Neuronal stem cell (in vitro differentiated cells): ENCODE measurements around the gene AGAP1.
A peak's percentile ranks its signal among the peaks of the same experiment; 100 is the strongest.

ENCODE experiments used
- DNase-seq: peaks from one replicate; pipeline ENCODE4 v3.0.0-alpha.2; 2013; ENCODE audit warnings: low spot score
- H2AFZ ChIP-seq: one replicate; pipeline ENCODE4 v1.6.1; 2013; ENCODE audit warnings: mild to moderate bottlenecking, low read length, inconsistent platforms
- H2AK5ac ChIP-seq: 2 replicates; pipeline ENCODE4 v1.6.1; 2013; ENCODE audit warnings: low read depth, mild to moderate bottlenecking, inconsistent platforms, low read length, moderate library complexity, mixed read lengths
- H2BK120ac ChIP-seq: 2 replicates; pipeline ENCODE4 v1.6.1; 2013; ENCODE audit warnings: low read depth, mild to moderate bottlenecking, inconsistent platforms, low read length, moderate library complexity, mixed read lengths
- H2BK12ac ChIP-seq: one replicate; pipeline ENCODE4 v1.6.1; 2013; ENCODE audit warnings: low read length, inconsistent platforms
- H2BK15ac ChIP-seq: 2 replicates; pipeline ENCODE4 v1.6.1; 2013; ENCODE audit warnings: mild to moderate bottlenecking, low read length, inconsistent platforms, mixed read lengths
- H2BK5ac ChIP-seq: one replicate; pipeline ENCODE4 v1.6.1; 2013; ENCODE audit warnings: inconsistent platforms, mild to moderate bottlenecking, low read length, moderate library complexity
- H3K14ac ChIP-seq: one replicate; pipeline ENCODE4 v1.6.1; 2013; ENCODE audit warnings: low read length, inconsistent platforms
- H3K18ac ChIP-seq: 2 replicates; pipeline ENCODE4 v1.6.1; 2013; ENCODE audit warnings: low read length, inconsistent platforms
- H3K23ac ChIP-seq: 2 replicates; pipeline ENCODE4 v1.6.1; 2013; ENCODE audit warnings: low read depth, mild to moderate bottlenecking, mixed read lengths, low read length, inconsistent platforms; ENCODE audit not compliant: poor library complexity
- H3K27ac ChIP-seq: replicated peaks from 3 replicates; pipeline ENCODE4 v1.5.1; 2013; ENCODE audit warnings: low read length, inconsistent platforms
- H3K27me3 ChIP-seq, 3 experiments: 2 replicates each; pipeline ENCODE4 v1.6.1; 2013; ENCODE audit warnings: low read length in 3 of 3, mild to moderate bottlenecking in 2 of 3, inconsistent platforms in 1 of 3, low read depth in 1 of 3, mixed read lengths in 1 of 3, moderate library complexity in 1 of 3; ENCODE audit not compliant: control insufficient read depth in 3 of 3, insufficient read depth in 3 of 3
- H3K36me3 ChIP-seq, 2 donors: replicated peaks in 1 of 2; 2 replicates each; pipeline ENCODE4 v1.6.1; 2013; ENCODE audit warnings: low read length in 2 of 2; ENCODE audit not compliant: control insufficient read depth in 2 of 2, insufficient read depth in 2 of 2
- H3K4ac ChIP-seq: 2 replicates; pipeline ENCODE4 v1.6.1; 2013; ENCODE audit warnings: inconsistent platforms, mild to moderate bottlenecking, low read length, moderate library complexity
- H3K4me1 ChIP-seq, 2 donors: 1 replicate in 1 of 2; 2 replicates in 1 of 2; pipeline ENCODE4 v1.6.1; 2013; ENCODE audit warnings: low read length in 2 of 2, low read depth in 1 of 2; ENCODE audit not compliant: control insufficient read depth in 2 of 2, insufficient read depth in 1 of 2
- H3K4me2 ChIP-seq: one replicate; pipeline ENCODE4 v1.6.1; 2013; ENCODE audit warnings: mild to moderate bottlenecking, low read length, inconsistent platforms; ENCODE audit not compliant: insufficient read depth, poor library complexity, severe bottlenecking
- H3K4me3 ChIP-seq, 2 donors: 2 replicates each; pipeline ENCODE4 v1.5.1; 2013; ENCODE audit warnings: low read length in 2 of 2, mild to moderate bottlenecking in 2 of 2, inconsistent platforms in 1 of 2, moderate library complexity in 1 of 2
- H3K79me1 ChIP-seq: one replicate; pipeline ENCODE4 v1.6.1; 2013; ENCODE audit warnings: low read depth, mild to moderate bottlenecking, inconsistent platforms, low read length, moderate library complexity
- H3K9ac ChIP-seq: one replicate; pipeline ENCODE4 v1.6.1; 2013; ENCODE audit warnings: mild to moderate bottlenecking, low read depth, low read length, inconsistent platforms; ENCODE audit not compliant: poor library complexity
- H3K9me3 ChIP-seq, 2 donors: replicated peaks in 1 of 2; 2 replicates each; pipeline versions ENCODE3 to v1.6.1; 2013; ENCODE audit warnings: low read length in 2 of 2, mild to moderate bottlenecking in 2 of 2, inconsistent platforms in 1 of 2, low read depth in 1 of 2, mixed read lengths in 1 of 2, moderate library complexity in 1 of 2; ENCODE audit not compliant: control insufficient read depth in 2 of 2, insufficient read depth in 1 of 2
- H4K8ac ChIP-seq: one replicate; pipeline ENCODE4 v1.6.1; 2013; ENCODE audit warnings: low read depth, mild to moderate bottlenecking, inconsistent platforms, low read length, moderate library complexity
- H4K91ac ChIP-seq: one replicate; pipeline ENCODE4 v1.6.1; 2013; ENCODE audit warnings: low read length, low read depth, mild to moderate bottlenecking, inconsistent platforms; ENCODE audit not compliant: poor library complexity
- WGBS, 2 donors: extraction: QIAGEN DNeasy Blood & Tissue Kit; methylation state at CpG; one replicate each; pipeline ENCODE4 v1.1.7; 2013; ENCODE audit warnings: missing lambda C conversion rate in 2 of 2, mixed read lengths in 1 of 2; ENCODE audit not compliant: insufficient read length in 2 of 2, insufficient replicate concordance in 1 of 2; ENCODE audit errors: extremely low coverage in 2 of 2; 5-methylcytosine and 5-hydroxymethylcytosine counted together

AGAP1 gene

GRCh38 chr2:236046715-236047114 lies 552.9 kb downstream of the AGAP1 start:
- no peak overlapping the region for H2BK12ac ChIP-seq
- no peak overlapping the region for H2BK5ac ChIP-seq
- no peak overlapping the region for H3K14ac ChIP-seq
- H3K36me3 ChIP-seq = peaks cover 4 to 63% of the 10 kb centered on the region in 2 donors
- no peak overlapping the region for H3K4ac ChIP-seq
- H2AFZ ChIP-seq = no peak overlapping the region
- H3K4me3 ChIP-seq = no peak overlapping the region
- no peak overlapping the region for H2BK15ac ChIP-seq
- no peak overlapping the region for H3K27ac ChIP-seq
- DNase-seq = no peak
- H2BK120ac ChIP-seq = no peak overlapping the region
- peaks cover 3 to 5% of the 10 kb centered on the region in 2 donors for H3K4me1 ChIP-seq
- H2AK5ac ChIP-seq = no peak overlapping the region
- H3K23ac ChIP-seq = no peak overlapping the region
- H3K79me1 ChIP-seq = no peaks in the 10 kb centered on the region
- no peak overlapping the region for H4K91ac ChIP-seq
- H3K4me2 ChIP-seq = no peak overlapping the region
- no peaks in the 10 kb centered on the region for H3K27me3 ChIP-seq
- no peaks in the 10 kb centered on the region for H3K9me3 ChIP-seq
- no peak overlapping the region for H3K18ac ChIP-seq
- H4K8ac ChIP-seq = no peak overlapping the region
- no CpG with 5 or more reads among the region's 3 CpGs for WGBS, 2 donors
- no peak overlapping the region for H3K9ac ChIP-seq

GRCh38 chr2:236047176-236047575 lies 553.3 kb downstream of the AGAP1 start:
- H3K9me3 ChIP-seq = no peaks in the 10 kb centered on the region
- peaks cover 3 to 5% of the 10 kb centered on the region in 2 donors for H3K4me1 ChIP-seq
- H3K27ac ChIP-seq = no peak overlapping the region

GRCh38 chr2:236047886-236048540 lies 554.2 kb downstream of the AGAP1 start:
- H4K8ac ChIP-seq = no peak overlapping the region
- H4K91ac ChIP-seq = no peak overlapping the region
- no peak overlapping the region for H3K14ac ChIP-seq
- no peak overlapping the region for H2BK12ac ChIP-seq
- no peaks in the 10 kb centered on the region for H3K79me1 ChIP-seq
- H2BK120ac ChIP-seq = no peak overlapping the region
- H3K18ac ChIP-seq = no peak overlapping the region
- no peak overlapping the region for H2AFZ ChIP-seq
- no peak overlapping the region for H3K4me2 ChIP-seq
- no peaks in the 10 kb centered on the region for H3K9me3 ChIP-seq
- H3K27me3 ChIP-seq = no peaks in the 10 kb centered on the region
- H3K27ac ChIP-seq = no peak overlapping the region
- H2BK15ac ChIP-seq = no peak overlapping the region
- no peak overlapping the region for H3K23ac ChIP-seq
- H3K36me3 ChIP-seq = peaks cover 4 to 51% of the 10 kb centered on the region in 2 donors
- H2AK5ac ChIP-seq = no peak overlapping the region
- DNase-seq = no peak
- H3K4ac ChIP-seq = no peak overlapping the region
- no peak overlapping the region for H2BK5ac ChIP-seq
- peaks cover 0 to 3% of the 10 kb centered on the region in 2 donors for H3K4me1 ChIP-seq
- H3K4me3 ChIP-seq = no peak overlapping the region
- H3K9ac ChIP-seq = no peak overlapping the region
- WGBS, 2 donors = no CpG with 5 or more reads among the region's 10 CpGs

More at GRCh38 chr2:236047176-236047575, 553.3 kb downstream of the AGAP1 start:
- Histone ChIP-seq H3K9ac (no peak overlapping the region), H3K4me3 (no peak overlapping the region), H3K23ac (no peak overlapping the region), H2AFZ (no peak overlapping the region), H2BK5ac (no peak overlapping the region), H3K79me1 (no peaks in the 10 kb centered on the region), H3K4me2 (no peak overlapping the region), H3K4ac (no peak overlapping the region), H3K27me3 (no peaks in the 10 kb centered on the region), H2AK5ac (no peak overlapping the region), H2BK120ac (no peak overlapping the region), H3K14ac (no peak overlapping the region), H3K18ac (peak overlapping the region; percentile 40), H3K36me3 (peaks cover 4 to 58% of the 10 kb centered on the region in 2 donors), H4K91ac (no peak overlapping the region), H4K8ac (no peak overlapping the region), H2BK12ac (no peak overlapping the region), H2BK15ac (no peak overlapping the region)
- no peak for DNase-seq
- WGBS, 2 donors = no CpG with 5 or more reads among the region's 10 CpGs

- no peak overlapping the region for H3K4me3 ChIP-seq
- no peak overlapping the region for H3K18ac ChIP-seq
- H3K27me3 ChIP-seq = no peaks in the 10 kb centered on the region
- H3K36me3 ChIP-seq = peaks cover 3 to 39% of the 10 kb centered on the region in 2 donors
- no peak overlapping the region for H2BK120ac ChIP-seq
- no peak overlapping the region for H4K91ac ChIP-seq
- no peaks in the 10 kb centered on the region for H3K9me3 ChIP-seq
- no peak overlapping the region for H4K8ac ChIP-seq
- H2BK12ac ChIP-seq = no peak overlapping the region
- H3K23ac ChIP-seq = no peak overlapping the region
- DNase-seq = no peak
- no peaks in the 10 kb centered on the region for H3K79me1 ChIP-seq
- H3K27ac ChIP-seq = no peak overlapping the region
- H3K14ac ChIP-seq = no peak overlapping the region
- no peak overlapping the region for H2AFZ ChIP-seq
- no peak overlapping the region for H2BK15ac ChIP-seq
- H3K4ac ChIP-seq = no peak overlapping the region
- WGBS, 2 donors = no CpG with 5 or more reads among the region's 8 CpGs
- no peak overlapping the region for H2BK5ac ChIP-seq
- H2AK5ac ChIP-seq = no peak overlapping the region
- no peak overlapping the region for H3K9ac ChIP-seq
- H3K4me1 ChIP-seq = peaks cover 0 to 10% of the 10 kb centered on the region in 2 donors
- H3K4me2 ChIP-seq = no peak overlapping the region
These were observed 556.1 kb downstream of the AGAP1 start for GRCh38 chr2:236049981-236050380.
